B cell (primary cell): ENCODE data around the gene PKDREJ. TPM values are rescaled to one million over a fixed set of nuclear protein-coding genes. Genes with fewer than 3 reads are reported as not detected.

ENCODE experiments used
- ATAC-seq: fragments of 200-7000 bp; cut with Tn5 transposase; one replicate; pipeline ENCODE4 v1.10.0; 2021; ENCODE audit warnings: low read depth, mild to moderate bottlenecking, moderate number of reproducible peaks, moderate library complexity
- CTCF ChIA-PET: fragments of 350-600 bp; sonication (Branson Sonifier 250); formaldehyde crosslinking; loops from one replicate; lab custom pipeline; 2021; ENCODE audit warnings: antibody characterized with exemption, inconsistent platforms; lab: Charles Lee
- POLR2A ChIA-PET: fragments of 350-600 bp; sonication (Branson Sonifier 250); formaldehyde crosslinking; loops from one replicate; lab custom pipeline; 2021; ENCODE audit warnings: antibody characterized with exemption; lab: Charles Lee
- DNase-seq: peaks from one replicate; pipeline ENCODE4 v3.0.0; 2013
- H2AFZ ChIP-seq: 2 replicates; pipeline ENCODE4 v1.6.1; 2012; ENCODE audit warnings: mild to moderate bottlenecking, low read depth, low read length; ENCODE audit not compliant: insufficient read depth, poor library complexity, severe bottlenecking
- H3K27ac ChIP-seq, 2 donors: 1 replicate in 1 of 2; 2 replicates in 1 of 2; pipeline ENCODE4 v1.5.1; 2012 to 2013; ENCODE audit warnings: low read length in 2 of 2, mild to moderate bottlenecking in 2 of 2, moderate library complexity in 1 of 2
- H3K27me3 ChIP-seq, 4 experiments: fragments of 200-600 bp in 1 of 4; sonication (generic) in 1 of 4; replicated peaks in 1 of 4; 1 replicate in 2 of 4; 2 replicates in 2 of 4; pipeline versions ENCODE4 v1.6.1 to v1.7.0; 2013 to 2016; ENCODE audit warnings: low read length in 3 of 4, mild to moderate bottlenecking in 2 of 4, mixed read lengths in 1 of 4, moderate library complexity in 1 of 4; ENCODE audit not compliant: insufficient read depth in 4 of 4, control insufficient read depth in 3 of 4; ENCODE audit errors: control extremely low read depth in 1 of 4
- H3K36me3 ChIP-seq, 2 experiments: replicated peaks in 1 of 2; 1 replicate in 1 of 2; 2 replicates in 1 of 2; pipeline versions ENCODE4 v1.6.1 to v1.7.1; 2013; ENCODE audit warnings: low read length in 1 of 2; ENCODE audit not compliant: insufficient read depth in 2 of 2, control insufficient read depth in 1 of 2; ENCODE audit errors: control extremely low read depth in 1 of 2, extremely low read depth in 1 of 2
- H3K4me1 ChIP-seq, 2 donors: fragments of 200-600 bp in 1 of 2; sonication (generic) in 1 of 2; 1 replicate in 1 of 2; 2 replicates in 1 of 2; pipeline versions ENCODE4 v1.5.1 to v1.6.1; 2013 to 2017; ENCODE audit warnings: low read length in 2 of 2; ENCODE audit not compliant: control insufficient read depth in 2 of 2, insufficient read depth in 2 of 2
- H3K4me2 ChIP-seq: replicated peaks from 2 replicates; pipeline ENCODE3; 2012; ENCODE audit warnings: mild to moderate bottlenecking, low read depth, low read length; ENCODE audit not compliant: poor library complexity, severe bottlenecking
- H3K4me3 ChIP-seq, 5 experiments: fragments of 200-600 bp in 1 of 5; sonication (generic) in 1 of 5; 1 replicate in 3 of 5; 2 replicates in 2 of 5; pipeline versions ENCODE4 v1.5.1 to v1.7.0; 2011 to 2016; ENCODE audit warnings: low read length in 4 of 5, mild to moderate bottlenecking in 4 of 5, low read depth in 2 of 5, control low read depth in 1 of 5, moderate library complexity in 1 of 5; ENCODE audit not compliant: insufficient read depth in 1 of 5; ENCODE audit errors: control extremely low read depth in 1 of 5, extremely low read depth in 1 of 5
- H3K79me2 ChIP-seq: fragments of 200-600 bp; sonication (generic); one replicate; pipeline ENCODE4 v1.6.0; 2016; ENCODE audit warnings: low read length; ENCODE audit not compliant: control insufficient read depth, insufficient read depth
- H3K9ac ChIP-seq: fragments of 200-600 bp; sonication (generic); 2 replicates; pipeline ENCODE4 v1.6.1; 2017; ENCODE audit warnings: mild to moderate bottlenecking, low read length, moderate library complexity
- H3K9me3 ChIP-seq, 3 donors: one replicate each; pipeline versions ENCODE4 v1.6.1 to v1.7.1; 2013; ENCODE audit warnings: low read length in 2 of 3; ENCODE audit not compliant: control insufficient read depth in 2 of 3, insufficient read depth in 1 of 3; ENCODE audit errors: control extremely low read depth in 1 of 3
- H4K20me1 ChIP-seq: 2 replicates; pipeline ENCODE4 v1.6.0; 2012; ENCODE audit warnings: mild to moderate bottlenecking, low read length; ENCODE audit not compliant: insufficient read depth, control insufficient read depth, poor library complexity, severe bottlenecking
- H3K27ac Mint-ChIP-seq: one replicate; pipeline ENCODE4 v1.8.0; 2021; ENCODE audit warnings: mixed read lengths
- H3K27me3 Mint-ChIP-seq: one replicate; pipeline ENCODE4 v1.8.0; 2021; ENCODE audit warnings: mixed read lengths
- H3K4me1 Mint-ChIP-seq: one replicate; pipeline ENCODE4 v1.8.0; 2021; ENCODE audit warnings: mixed read lengths
- H3K4me3 Mint-ChIP-seq: one replicate; pipeline ENCODE4 v1.8.0; 2021; ENCODE audit warnings: mixed read lengths
- H3K9me3 Mint-ChIP-seq: one replicate; pipeline ENCODE4 v1.8.0; 2022; ENCODE audit warnings: mixed read lengths; ENCODE audit not compliant: insufficient read depth
- CTCF ChIP-seq: fragments of 200-600 bp; IDR thresholded peaks from one replicate; pipeline ENCODE4 v1.8.0; 2022; ENCODE audit warnings: antibody characterized with exemption, mild to moderate bottlenecking
- EZH2 ChIP-seq: IDR thresholded peaks from 2 replicates; pipeline ENCODE4 v1.6.1; 2012; ENCODE audit warnings: borderline replicate concordance, low read depth, mild to moderate bottlenecking, moderate library complexity, low read length; ENCODE audit not compliant: insufficient read depth, poor library complexity, severe bottlenecking
- WGBS: methylation state at CpG from one replicate; pipeline ENCODE4 v1.1.5; 2013; ENCODE audit warnings: missing lambda C conversion rate; ENCODE audit not compliant: insufficient coverage; 5-methylcytosine and 5-hydroxymethylcytosine counted together
- intact Hi-C: fragments of 100-400 bp; cut with micrococcal nuclease; formaldehyde crosslinking; loops from one replicate; pipeline ENCODE4 v1.10.0; 2022
- polyA plus RNA-seq: library from polyadenylated mRNA; depleted of rRNA; stranded (reverse); fragments of >200 nt; gene quantifications from 2 replicates; pipeline ENCODE4 v1.2.3, GENCODE V29; 2012
- total RNA-seq, 2 donors: library from RNA; stranded (reverse); fragments of 120-200 nt in 1 of 2; gene quantifications; 1 replicate in 1 of 2; 2 replicates in 1 of 2; pipeline versions ENCODE4 v1.2.3 to v1.2.4, GENCODE V29; 2013 to 2022

The PKDREJ gene
- total and polyA plus RNA-seq, 2 donors (not counting 1 experiment from before 2014, with no cell fraction given): not detected

- no peaks in the 10 kb centered on the region for H3K9me3 Mint-ChIP-seq
- Histone ChIP-seq H3K4me1 (peaks cover 29 to 39% of the 10 kb centered on the region in 2 donors), H3K9me3 (peaks cover 0 to 12% (median 0%) of the 10 kb centered on the region in 3 donors), H3K27me3 (peaks cover 0 to 5% (median 2%) of the 10 kb centered on the region in 4 experiments), H3K36me3 (peaks cover 0 to 2% of the 10 kb centered on the region in 2 experiments), H3K9ac (peak within 1 kb of the TSS; percentile 72), H3K27ac (peak within 1 kb of the TSS; percentile 88 to 95), H4K20me1 (no peaks in the 10 kb centered on the region), H3K79me2 (peaks cover 5% of the 10 kb centered on the region), H3K4me2 (peak within 1 kb of the TSS; percentile 99), H3K4me3 (peak within 1 kb of the TSS; percentile 11 to 76 (median 63)), H2AFZ (peak within 1 kb of the TSS; percentile 91)
- CTCF ChIA-PET: interaction anchor here (0.7 to 2.4 kb wide), 14 partner anchors 10 to 290 kb away, joined by 3 to 21 read pairs (median 4); partner anchors contain the start of genes PPARA and TTC38
- intact Hi-C loops: loop anchor here (1.0 kb wide), 6 partner anchors 29 to 260 kb away; partner anchors contain the start of genes CDPF1, PPARA and TRMU
- TF ChIP-seq CTCF (peak; percentile 19), EZH2 (no peak)
- POLR2A ChIA-PET: interaction anchor here (0.6 to 1.9 kb wide), 7 partner anchors 9 to 282 kb away, joined by 3 to 11 read pairs (median 4); partner anchors contain the start of genes CDPF1 and PKDREJ
- H3K4me3 Mint-ChIP-seq: peak within 1 kb of the TSS; percentile 85
- WGBS: 2% methylated on average over 76 of the region's 76 CpGs
- peak; percentile 96 for ATAC-seq
- H3K27me3 Mint-ChIP-seq: no peaks in the 10 kb centered on the region
- peak; percentile 99 for DNase-seq
- H3K4me1 Mint-ChIP-seq: peaks cover 41% of the 10 kb centered on the region
- H3K27ac Mint-ChIP-seq: peak within 1 kb of the TSS; percentile 99
Measured at GRCh38 chr22:46296257-46297150, 33.4 kb upstream of the PKDREJ start, which contains the start of gene GTSE1. TSS of gene GTSE1 (plus strand) at chr22:46296870. CDS start at chr22:46297401, 531 bp downstream.
